Spleen (tissue), 7 donors: ENCODE data around the gene SERHL2.
"Not testable (repeated sequence)": the region's sequence is repeated elsewhere in the genome, so short reads cannot be mapped to it uniquely, and the experiment has no call there.

ENCODE experiments used
- CTCF ChIP-seq, 11 experiments: fragments of 200-600 bp in 7 of 11; fragments of 450-650 bp in 4 of 11; sonication (generic) in 4 of 11; IDR thresholded peaks in 8 of 11; conservative IDR thresholded peaks in 3 of 11; 1 replicate in 7 of 11; 2 replicates in 4 of 11; pipeline versions ENCODE4 v1.4.0 to v1.8.0; 2016 to 2021; ENCODE audit warnings: antibody characterized with exemption in 11 of 11, inconsistent platforms in 4 of 11, mild to moderate bottlenecking in 1 of 11
- POLR2A ChIP-seq, 3 donors: fragments of 450-650 bp; IDR thresholded peaks; one replicate each; pipeline ENCODE4 v1.5.1; 2017; ENCODE audit warnings: antibody characterized with exemption in 3 of 3, mild to moderate bottlenecking in 1 of 3
- donor health status: DM: no; HTN: no; CAD: no; lungs with moderate emphysema.
- donor health status: DM: no; HTN: no; CAD: no.
- donor health status: DM: no; HTN: no; CAD: no.

- not testable (repeated sequence) for TF ChIP-seq POLR2A (IDR thresholded peaks at IDR 0.05); CTCF (IDR thresholded peaks at IDR 0.05 in 8 of 11, conservative IDR thresholded peaks at IDR 0.05 in 3 of 11)
Observed at GRCh38 chr22:42574046-42574445, 20.3 kb downstream of the SERHL2 start.
